ENCODE data around the gene ZNF581.
A peak's percentile ranks its signal among the peaks of the same experiment; 100 is the strongest.

Gene ZNF581

GRCh38 chr19:55676383-55676782, 32.9 kb downstream of the ZNF581 start:
- Histone ChIP-seq H3K27ac (ENCODE audit: low read length, poor library complexity, severe bottlenecking) (no peak overlapping the region), H3K4ac (ENCODE audit: low read depth in 1 of 2, low read length in 2 of 2) (no peak overlapping the region), H3K79me1 (replicated peaks; ENCODE audit: low read length, poor library complexity, severe bottlenecking) (peaks cover 2% of the 10 kb centered on the region), H2AFZ (ENCODE audit: low read depth, low read length) (no peak overlapping the region), H3K18ac (ENCODE audit: low read depth in 1 of 2, low read length in 2 of 2) (no peak overlapping the region), H3K4me1 (ENCODE audit: control insufficient read depth, insufficient read depth, low read depth, low read length) (peaks cover 51% of the 10 kb centered on the region), H2BK15ac (ENCODE audit: low read depth, poor library complexity, severe bottlenecking) (no peak overlapping the region), H3K27me3 (ENCODE audit: control insufficient read depth in 1 of 2, insufficient read depth in 1 of 2, low read length in 2 of 2) (no peaks in the 10 kb centered on the region), H4K8ac (ENCODE audit: low read length) (no peak overlapping the region), H4K91ac (ENCODE audit: low read length) (no peak overlapping the region), H3K36me3 (ENCODE audit: control insufficient read depth in 1 of 2, insufficient read depth in 2 of 2, low read depth in 1 of 2, low read length in 2 of 2) (peaks cover 51 to 56% of the 10 kb centered on the region in 2 experiments), H2BK120ac (ENCODE audit: low read depth, low read length) (no peak overlapping the region), H3K4me3 (ENCODE audit: insufficient read depth in 1 of 2, low read depth in 1 of 2, low read length in 2 of 2) (peak overlapping the region in 1 of 2 experiments; percentile 96), H2AK5ac (ENCODE audit: low read length, severe bottlenecking) (no peak overlapping the region), H3K14ac (ENCODE audit: low read length in 2 of 2) (no peak overlapping the region), H2BK12ac (ENCODE audit: low read length in 2 of 2) (no peak overlapping the region), H3K4me2 (ENCODE audit: low read length, poor library complexity, severe bottlenecking) (peak overlapping the region; percentile 35), H2BK5ac (ENCODE audit: low read depth, low read length, poor library complexity, severe bottlenecking) (no peak overlapping the region), H3K9ac (ENCODE audit: low read length) (peak overlapping the region; percentile 97), H3K23ac (ENCODE audit: low read length in 2 of 2) (no peak overlapping the region), H3K9me3 (ENCODE audit: control insufficient read depth, low read length) (no peaks in the 10 kb centered on the region)
- WGBS = 97% methylated on average over 5 of the region's 5 CpGs
- no peak for DNase-seq

- no peaks in the 10 kb centered on the region for H3K9me3 ChIP-seq (ENCODE audit: control insufficient read depth, low read length)
- H4K8ac ChIP-seq (ENCODE audit: low read length) = peak overlapping the region; percentile 20
- H2AFZ ChIP-seq (ENCODE audit: low read depth, low read length) = no peak overlapping the region
- peaks cover 48% of the 10 kb centered on the region for H3K4me1 ChIP-seq (ENCODE audit: control insufficient read depth, insufficient read depth, low read depth, low read length)
- no peak overlapping the region for H3K18ac ChIP-seq (ENCODE audit: low read depth in 1 of 2, low read length in 2 of 2)
- peaks cover 2% of the 10 kb centered on the region for H3K79me1 ChIP-seq (replicated peaks; ENCODE audit: low read length, poor library complexity, severe bottlenecking)
- H3K23ac ChIP-seq (ENCODE audit: low read length in 2 of 2) = peak overlapping the region in 1 of 2 experiments; percentile 10
- no peak for DNase-seq
- H3K4ac ChIP-seq (ENCODE audit: low read depth in 1 of 2, low read length in 2 of 2) = no peak overlapping the region
- H4K91ac ChIP-seq (ENCODE audit: low read length) = no peak overlapping the region
- peak overlapping the region; percentile 21 for H2AK5ac ChIP-seq (ENCODE audit: low read length, severe bottlenecking)
- 92% methylated on average over 7 of the region's 7 CpGs for WGBS
- peak overlapping the region in 1 of 2 experiments; percentile 96 for H3K4me3 ChIP-seq (ENCODE audit: insufficient read depth in 1 of 2, low read depth in 1 of 2, low read length in 2 of 2)
- no peaks in the 10 kb centered on the region for H3K27me3 ChIP-seq (ENCODE audit: control insufficient read depth in 1 of 2, insufficient read depth in 1 of 2, low read length in 2 of 2)
- H3K27ac ChIP-seq (ENCODE audit: low read length, poor library complexity, severe bottlenecking) = no peak overlapping the region
- no peak overlapping the region for H2BK5ac ChIP-seq (ENCODE audit: low read depth, low read length, poor library complexity, severe bottlenecking)
- H3K36me3 ChIP-seq (ENCODE audit: control insufficient read depth in 1 of 2, insufficient read depth in 2 of 2, low read depth in 1 of 2, low read length in 2 of 2) = peaks cover 50 to 59% of the 10 kb centered on the region in 2 experiments
- no peak overlapping the region for H2BK120ac ChIP-seq (ENCODE audit: low read depth, low read length)
- no peak overlapping the region for H3K14ac ChIP-seq (ENCODE audit: low read length in 2 of 2)
- H2BK12ac ChIP-seq (ENCODE audit: low read length in 2 of 2) = no peak overlapping the region
- peak overlapping the region; percentile 97 for H3K9ac ChIP-seq (ENCODE audit: low read length)
- H2BK15ac ChIP-seq (ENCODE audit: low read depth, poor library complexity, severe bottlenecking) = no peak overlapping the region
- peak overlapping the region; percentile 35 for H3K4me2 ChIP-seq (ENCODE audit: low read length, poor library complexity, severe bottlenecking)
Observed at GRCh38 chr19:55676889-55677505, 33.5 kb downstream of the ZNF581 start.

GRCh38 chr19:55677572-55678028, 34.2 kb downstream of the ZNF581 start:
- Histone ChIP-seq H4K91ac (ENCODE audit: low read length) (no peak overlapping the region), H3K4me3 (ENCODE audit: insufficient read depth in 1 of 2, low read depth in 1 of 2, low read length in 2 of 2) (peak overlapping the region in 1 of 2 experiments; percentile 96), H2AFZ (ENCODE audit: low read depth, low read length) (no peak overlapping the region), H3K36me3 (ENCODE audit: control insufficient read depth in 1 of 2, insufficient read depth in 2 of 2, low read depth in 1 of 2, low read length in 2 of 2) (peaks cover 54 to 62% of the 10 kb centered on the region in 2 experiments), H2BK15ac (ENCODE audit: low read depth, poor library complexity, severe bottlenecking) (no peak overlapping the region), H3K79me1 (replicated peaks; ENCODE audit: low read length, poor library complexity, severe bottlenecking) (peaks cover 2% of the 10 kb centered on the region), H3K23ac (ENCODE audit: low read length in 2 of 2) (no peak overlapping the region), H2BK5ac (ENCODE audit: low read depth, low read length, poor library complexity, severe bottlenecking) (no peak overlapping the region), H4K8ac (ENCODE audit: low read length) (no peak overlapping the region), H2BK120ac (ENCODE audit: low read depth, low read length) (no peak overlapping the region), H3K4me1 (ENCODE audit: control insufficient read depth, insufficient read depth, low read depth, low read length) (peaks cover 51% of the 10 kb centered on the region), H3K14ac (ENCODE audit: low read length in 2 of 2) (no peak overlapping the region), H2BK12ac (ENCODE audit: low read length in 2 of 2) (no peak overlapping the region), H3K4ac (ENCODE audit: low read depth in 1 of 2, low read length in 2 of 2) (no peak overlapping the region), H3K4me2 (ENCODE audit: low read length, poor library complexity, severe bottlenecking) (no peak overlapping the region), H2AK5ac (ENCODE audit: low read length, severe bottlenecking) (no peak overlapping the region), H3K18ac (ENCODE audit: low read depth in 1 of 2, low read length in 2 of 2) (no peak overlapping the region), H3K9ac (ENCODE audit: low read length) (peak overlapping the region; percentile 97), H3K27ac (ENCODE audit: low read length, poor library complexity, severe bottlenecking) (no peak overlapping the region), H3K27me3 (ENCODE audit: control insufficient read depth in 1 of 2, insufficient read depth in 1 of 2, low read length in 2 of 2) (no peaks in the 10 kb centered on the region), H3K9me3 (ENCODE audit: control insufficient read depth, low read length) (no peaks in the 10 kb centered on the region)
- 64% methylated on average over 6 of the region's 6 CpGs for WGBS
- DNase-seq = no peak

GRCh38 chr19:55678121-55678671, 34.7 kb downstream of the ZNF581 start:
- 97% methylated on average over 21 of the region's 21 CpGs for WGBS
- H2BK12ac ChIP-seq (ENCODE audit: low read length in 2 of 2) = no peak overlapping the region

More at GRCh38 chr19:55678121-55678671, 34.7 kb downstream of the ZNF581 start:
- Histone ChIP-seq H3K4me1 (ENCODE audit: control insufficient read depth, insufficient read depth, low read depth, low read length) (peaks cover 51% of the 10 kb centered on the region), H3K18ac (ENCODE audit: low read depth in 1 of 2, low read length in 2 of 2) (no peak overlapping the region), H2AFZ (ENCODE audit: low read depth, low read length) (no peak overlapping the region), H2BK15ac (ENCODE audit: low read depth, poor library complexity, severe bottlenecking) (no peak overlapping the region), H3K9ac (ENCODE audit: low read length) (peak overlapping the region; percentile 97), H3K27ac (ENCODE audit: low read length, poor library complexity, severe bottlenecking) (no peak overlapping the region), H3K23ac (ENCODE audit: low read length in 2 of 2) (no peak overlapping the region), H3K36me3 (ENCODE audit: control insufficient read depth in 1 of 2, insufficient read depth in 2 of 2, low read depth in 1 of 2, low read length in 2 of 2) (peaks cover 54 to 62% of the 10 kb centered on the region in 2 experiments), H4K8ac (ENCODE audit: low read length) (no peak overlapping the region), H3K4me3 (ENCODE audit: insufficient read depth in 1 of 2, low read depth in 1 of 2, low read length in 2 of 2) (no peak overlapping the region), H3K79me1 (replicated peaks; ENCODE audit: low read length, poor library complexity, severe bottlenecking) (peaks cover 2% of the 10 kb centered on the region), H3K4me2 (ENCODE audit: low read length, poor library complexity, severe bottlenecking) (no peak overlapping the region), H2AK5ac (ENCODE audit: low read length, severe bottlenecking) (no peak overlapping the region), H4K91ac (ENCODE audit: low read length) (peak overlapping the region; percentile 43), H3K14ac (ENCODE audit: low read length in 2 of 2) (no peak overlapping the region), H2BK5ac (ENCODE audit: low read depth, low read length, poor library complexity, severe bottlenecking) (no peak overlapping the region), H2BK120ac (ENCODE audit: low read depth, low read length) (no peak overlapping the region), H3K27me3 (ENCODE audit: control insufficient read depth in 1 of 2, insufficient read depth in 1 of 2, low read length in 2 of 2) (no peaks in the 10 kb centered on the region), H3K4ac (ENCODE audit: low read depth in 1 of 2, low read length in 2 of 2) (no peak overlapping the region), H3K9me3 (ENCODE audit: control insufficient read depth, low read length) (no peaks in the 10 kb centered on the region)
- no peak for DNase-seq

All from mesenchymal stem cell (in vitro differentiated cells and primary cell).